Ascending aorta (tissue), 2 donors: ENCODE data around the gene SLC9A1. TPM values are rescaled to one million over a fixed set of nuclear protein-coding genes. Genes with fewer than 3 reads are reported as not detected.

Experiments used
- DNase-seq, 2 donors: peaks; one replicate each; pipeline ENCODE4 v3.0.0-alpha.2; 2019; ENCODE audit warnings: low spot score in 2 of 2
- H3K27ac ChIP-seq, 2 donors: fragments of 200-600 bp; sonication (generic); one replicate each; pipeline ENCODE4 v1.5.1; 2016 to 2017; ENCODE audit warnings: mild to moderate bottlenecking in 1 of 2
- H3K27me3 ChIP-seq: fragments of 200-600 bp; sonication (generic); one replicate; pipeline ENCODE4 v1.5.1; 2017
- H3K36me3 ChIP-seq, 2 donors: fragments of 200-600 bp; sonication (generic); one replicate each; pipeline ENCODE4 v1.5.1; 2016
- H3K4me1 ChIP-seq, 2 donors: fragments of 200-600 bp; sonication (generic); one replicate each; pipeline ENCODE4 v1.5.1; 2016 to 2017; ENCODE audit warnings: mild to moderate bottlenecking in 1 of 2
- H3K4me3 ChIP-seq, 2 donors: fragments of 200-600 bp; sonication (generic); one replicate each; pipeline ENCODE4 v1.5.1; 2016 to 2017; ENCODE audit warnings: mild to moderate bottlenecking in 1 of 2
- H3K9me3 ChIP-seq, 2 donors: fragments of 200-600 bp; sonication (generic); one replicate each; pipeline ENCODE4 v1.5.1; 2016
- CTCF ChIP-seq, 3 experiments: fragments of 200-600 bp in 2 of 3; fragments of 450-650 bp in 1 of 3; sonication (generic) in 2 of 3; IDR thresholded peaks; one replicate each; pipeline ENCODE4 v1.5.1; 2016 to 2019; ENCODE audit warnings: antibody characterized with exemption in 3 of 3, mild to moderate bottlenecking in 1 of 3, moderate library complexity in 1 of 3
- intact Hi-C: fragments of 100-400 bp; cut with DNase I; formaldehyde crosslinking; loops from one replicate; pipeline ENCODE4 v1.15.1; 2023
- total RNA-seq: library from RNA; depleted of rRNA; stranded (reverse); fragments of >200 nt; gene quantifications from one replicate; pipeline ENCODE4 v1.1.0, GENCODE V29; 2016

Gene SLC9A1
- total RNA-seq, 1 donor from 2014 or later, result 22.0 TPM

DNA sequence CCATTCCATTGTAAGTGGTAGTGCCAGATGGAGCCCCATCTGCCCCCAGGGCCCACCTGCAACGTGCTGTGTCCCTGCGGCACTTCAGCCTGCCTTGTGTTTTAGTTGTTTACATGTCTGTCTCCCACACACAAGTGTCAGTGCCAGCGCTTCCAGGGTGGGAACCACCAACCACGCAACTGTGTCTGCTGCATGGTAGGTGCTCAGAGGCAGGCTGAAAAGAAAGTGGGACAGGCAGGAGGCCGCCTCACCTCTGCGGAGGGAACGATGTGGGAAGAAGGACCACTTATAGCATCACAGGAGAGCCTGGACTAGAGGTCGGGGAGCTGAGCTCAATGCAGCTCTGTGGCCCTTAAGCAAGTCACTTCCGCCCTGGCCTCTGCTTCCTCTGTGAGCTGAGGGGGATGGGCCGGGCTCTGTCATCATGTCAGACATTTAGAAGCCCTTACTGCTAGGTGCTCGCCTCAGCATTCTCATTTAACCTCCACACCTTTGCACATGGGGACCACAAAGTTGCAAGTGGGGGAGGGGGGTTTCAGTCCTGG lies 17.9 kb downstream of the SLC9A1 start:
- Histone ChIP-seq H3K36me3 (no peaks in the 10 kb centered on the region), H3K4me3 (no peak overlapping the region), H3K4me1 (peaks cover 2 to 24% of the 10 kb centered on the region in 2 donors), H3K27ac (peak overlapping the region; percentile 31 to 58), H3K9me3 (no peaks in the 10 kb centered on the region), H3K27me3 (no peaks in the 10 kb centered on the region)
- TF ChIP-seq CTCF (IDR thresholded peaks at IDR 0.05), result no peak
- intact Hi-C loops, result no loop called here
- peak; percentile 52 to 77 for DNase-seq

- H3K27me3 ChIP-seq, result no peaks in the 10 kb centered on the region
- no peak for DNase-seq
- intact Hi-C loops, result no loop called here
- peaks cover 2 to 18% of the 10 kb centered on the region in 2 donors for H3K4me1 ChIP-seq
- peak overlapping the region in 1 of 2 donors; percentile 58 for H3K27ac ChIP-seq
- H3K36me3 ChIP-seq, result no peaks in the 10 kb centered on the region
- TF ChIP-seq CTCF (IDR thresholded peaks at IDR 0.05), result no peak
- H3K9me3 ChIP-seq, result no peaks in the 10 kb centered on the region
- no peak overlapping the region for H3K4me3 ChIP-seq
These were observed 18.7 kb downstream of the SLC9A1 start for GRCh38 chr1:27136236-27136551.

DNA sequence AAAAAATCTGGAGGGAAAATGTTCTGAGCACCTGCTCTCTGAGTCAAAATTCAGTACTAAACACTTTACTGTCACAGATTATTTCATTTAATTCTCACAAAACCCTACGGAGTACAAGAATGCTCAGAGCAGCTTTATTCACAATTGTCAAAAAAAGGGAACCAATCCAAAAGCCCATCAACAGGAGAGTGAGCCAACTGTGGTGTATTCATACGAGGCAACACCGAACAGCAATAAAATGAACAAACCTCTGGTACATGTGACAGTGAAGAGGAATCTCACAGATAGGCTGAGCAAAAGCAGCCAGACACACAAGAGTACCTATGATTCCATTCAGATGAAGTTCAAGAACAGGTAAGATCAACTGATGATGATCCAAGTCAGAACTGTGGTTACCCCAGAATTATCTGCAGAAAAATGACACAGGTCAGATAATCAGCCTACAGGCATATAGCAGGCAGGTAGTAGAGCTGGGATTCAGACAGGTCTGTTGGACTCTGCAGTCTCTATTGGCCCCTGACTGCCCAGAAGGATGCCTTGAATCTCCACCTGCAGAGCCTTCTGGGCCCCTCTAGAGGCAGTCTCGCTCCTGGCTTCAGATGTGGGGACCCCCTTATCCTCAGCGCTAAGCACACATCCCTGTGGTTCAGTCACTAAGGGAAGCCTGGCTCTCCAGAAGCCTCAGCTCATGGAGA lies 19.2 kb downstream of the SLC9A1 start:
- H3K9me3 ChIP-seq, result no peaks in the 10 kb centered on the region
- DNase-seq, result no peak
- H3K4me1 ChIP-seq, result peaks cover 2 to 18% of the 10 kb centered on the region in 2 donors
- H3K27me3 ChIP-seq, result no peaks in the 10 kb centered on the region
- H3K4me3 ChIP-seq, result no peak overlapping the region
- intact Hi-C loops, result no loop called here
- peak overlapping the region in 1 of 2 donors; percentile 58 for H3K27ac ChIP-seq
- no peak for TF ChIP-seq CTCF (IDR thresholded peaks at IDR 0.05)
- no peaks in the 10 kb centered on the region for H3K36me3 ChIP-seq

DNA sequence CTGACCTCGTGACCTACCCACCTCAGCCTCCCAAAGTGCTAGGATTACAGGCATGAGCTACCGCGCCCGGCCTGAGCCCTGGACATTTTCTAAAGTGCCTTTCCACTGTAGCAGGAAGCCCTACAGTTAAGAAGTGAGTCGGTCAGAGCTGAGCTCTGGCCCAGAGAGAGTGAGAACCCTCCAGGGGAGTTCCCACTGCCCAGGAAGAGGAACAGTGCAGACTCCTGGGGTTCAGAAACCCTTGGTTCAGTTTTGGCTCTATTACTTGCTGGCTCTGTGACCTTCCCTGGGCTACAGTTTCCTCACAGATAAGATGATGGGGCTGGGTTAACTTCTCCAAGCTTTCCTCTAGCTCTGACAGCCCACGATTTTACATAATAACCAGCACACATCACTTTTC lies 20.9 kb downstream of the SLC9A1 start:
- H3K4me1 ChIP-seq, result peaks cover 2 to 18% of the 10 kb centered on the region in 2 donors
- intact Hi-C loops, result no loop called here
- no peak for DNase-seq
- no peak overlapping the region for H3K27ac ChIP-seq
- no peaks in the 10 kb centered on the region for H3K9me3 ChIP-seq
- TF ChIP-seq CTCF (IDR thresholded peaks at IDR 0.05), result no peak
- no peaks in the 10 kb centered on the region for H3K27me3 ChIP-seq
- H3K4me3 ChIP-seq, result no peak overlapping the region
- peaks cover 0 to 1% of the 10 kb centered on the region in 2 donors for H3K36me3 ChIP-seq

DNA sequence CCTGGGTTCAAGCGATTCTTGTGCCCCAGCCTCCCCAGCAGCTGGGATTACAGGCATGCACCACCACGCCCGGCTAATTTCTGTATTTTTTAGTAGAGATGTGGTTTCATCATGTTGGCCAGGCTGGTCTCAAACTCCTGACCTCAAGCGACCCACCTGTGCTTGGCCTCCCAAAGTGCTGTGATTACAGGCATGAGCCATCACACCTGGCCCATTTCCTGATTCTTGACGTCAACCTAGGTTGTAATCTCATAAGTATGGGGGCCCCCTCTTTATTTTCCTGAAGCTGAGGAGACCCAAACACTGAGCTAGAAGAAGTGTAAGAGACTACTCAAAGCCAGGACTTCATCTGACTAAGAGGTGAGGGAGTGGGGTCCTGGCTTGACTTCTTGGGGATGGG lies 21.8 kb downstream of the SLC9A1 start:
- Histone ChIP-seq H3K36me3 (peaks cover 0 to 3% of the 10 kb centered on the region in 2 donors), H3K27ac (no peak overlapping the region), H3K27me3 (no peaks in the 10 kb centered on the region), H3K4me1 (peaks cover 2 to 18% of the 10 kb centered on the region in 2 donors), H3K9me3 (no peaks in the 10 kb centered on the region), H3K4me3 (no peak overlapping the region)
- intact Hi-C loops, result no loop called here
- TF ChIP-seq CTCF (IDR thresholded peaks at IDR 0.05), result no peak
- DNase-seq, result no peak
